ENCODE results near the gene CLDN20. TPM values are rescaled to one million over a fixed set of nuclear protein-coding genes. Genes with fewer than 3 reads are reported as not detected.

Gene CLDN20
- total RNA-seq, 1 experiment from 2014 or later: not detected

DNA sequence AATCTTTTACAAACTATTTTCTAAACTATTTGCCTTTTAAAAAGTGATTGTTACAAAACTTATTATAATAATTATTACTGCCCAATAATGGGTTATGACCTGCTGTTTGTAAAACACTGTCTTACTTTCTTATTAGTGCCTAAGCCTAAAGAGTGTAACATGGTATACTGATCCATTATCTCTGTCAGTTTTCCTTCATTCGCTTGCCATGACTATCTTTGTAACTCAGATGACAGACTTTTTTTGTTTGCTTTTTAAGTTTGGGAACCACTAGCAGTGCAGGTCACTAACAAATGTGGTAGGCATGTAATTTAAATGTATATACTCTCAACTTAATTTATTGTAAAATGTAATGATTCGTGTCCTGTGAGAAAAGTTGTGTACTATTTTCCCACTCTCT, 60.4 kb downstream of the CLDN20 start:
- in situ Hi-C loops (cut with HindIII; ENCODE audit: low pct_unique_long_range_greater_than_20kb, low sequenced_read_pairs): no loop called here
- DNase-seq (ENCODE audit: low read depth): no peak

DNA sequence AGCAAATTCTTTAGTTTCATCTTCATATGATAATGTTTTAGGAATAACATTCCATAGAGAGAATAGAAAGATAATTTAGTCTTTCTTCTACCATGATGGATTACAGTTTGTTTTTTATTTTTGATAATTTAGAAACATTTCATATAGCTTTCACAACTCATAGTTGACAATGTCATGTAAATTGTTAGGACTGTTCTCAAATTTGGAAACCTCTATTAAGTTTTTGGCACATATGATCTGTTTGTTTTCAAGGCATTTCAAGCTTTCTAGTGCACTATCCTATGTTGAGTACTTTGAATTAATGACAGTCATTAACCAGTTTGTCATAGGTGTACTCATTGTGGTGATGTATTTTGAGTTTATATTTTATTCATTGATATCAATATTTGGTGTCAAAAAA, 61.2 kb downstream of the CLDN20 start:
- in situ Hi-C loops (cut with HindIII; ENCODE audit: low pct_unique_long_range_greater_than_20kb, low sequenced_read_pairs): no loop called here
- DNase-seq (ENCODE audit: low read depth): no peak

DNA sequence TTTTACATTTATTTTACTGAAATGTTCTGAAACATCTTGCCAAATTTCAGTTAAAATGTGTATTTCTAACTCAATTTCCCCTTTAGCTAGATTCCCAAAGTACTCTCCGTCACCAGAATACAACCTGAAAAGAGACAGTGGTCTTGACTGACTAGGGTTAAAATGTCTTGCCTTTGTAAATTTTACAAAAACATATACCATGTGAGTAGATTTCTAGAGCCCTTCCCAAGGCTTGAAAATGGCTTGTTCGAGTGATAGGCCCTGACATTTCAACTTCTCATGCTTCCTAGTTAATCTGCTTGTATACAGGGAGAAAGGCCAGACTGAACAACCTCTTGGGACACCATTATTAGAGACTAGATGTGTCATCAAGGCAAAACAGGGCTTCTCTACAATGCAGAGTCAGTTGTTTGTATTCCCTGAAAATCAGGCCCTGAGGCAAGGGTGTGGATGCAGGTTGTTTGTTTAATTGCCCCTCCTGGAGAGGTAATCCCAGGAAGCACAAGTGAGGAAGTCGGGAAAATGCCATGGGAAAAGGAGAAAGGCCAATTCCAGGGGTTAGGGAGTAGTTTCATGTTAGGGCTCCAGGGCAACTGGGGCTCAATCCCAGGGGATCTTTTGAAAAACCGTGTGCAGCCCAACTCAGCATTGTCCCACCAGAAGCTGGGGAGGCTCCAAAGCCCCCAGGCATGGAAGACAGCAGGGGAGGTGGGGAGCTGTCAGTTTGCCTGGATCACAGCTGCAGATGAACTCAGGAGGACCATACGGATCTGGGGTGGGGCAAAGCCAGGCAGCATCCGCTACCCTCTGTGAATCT, 62.1 kb downstream of the CLDN20 start:
- no peak for DNase-seq (ENCODE audit: low read depth)
- in situ Hi-C loops (cut with HindIII; ENCODE audit: low pct_unique_long_range_greater_than_20kb, low sequenced_read_pairs): no loop called here

Other genes with a start within 250 kb of the CLDN20 start
- gene TFB1M, start 50.5 kb downstream of the CLDN20 start, total RNA-seq (2014; rRNA removed; shearing (Covaris generic); ENCODE audit: low replicate concordance): 18.6 and 21.3 TPM in 2 replicates
- not detected in 2 replicates for gene NOX3, start 191.8 kb downstream of the CLDN20 start, total RNA-seq (2014; rRNA removed; shearing (Covaris generic); ENCODE audit: low replicate concordance)